Right ventricle myocardium inferior (tissue), 1 donor: Measurements from ENCODE around the gene CCDC27. TPM values are rescaled to one million over a fixed set of nuclear protein-coding genes. Genes with fewer than 3 reads are reported as not detected.
A peak's percentile ranks its signal among the peaks of the same experiment; 100 is the strongest.

Source experiments
- ATAC-seq: fragments of 200-7000 bp; cut with Tn5 transposase; one replicate; pipeline ENCODE4 v1.9.1; 2020; ENCODE audit warnings: mild to moderate bottlenecking, moderate library complexity
- DNase-seq: peaks from one replicate; pipeline ENCODE4 v3.0.0; 2021; ENCODE audit errors: missing footprints
- intact Hi-C: fragments of 100-400 bp; cut with DNase I; formaldehyde crosslinking; loops from one replicate; pipeline ENCODE4 v1.11.0; 2022
- total RNA-seq: library from RNA; stranded (reverse); fragmentation: NEBNext Ultra II Directional; extraction: Animal tissue kit (Norgen Biotek cat#: 25700); gene quantifications from one replicate; pipeline ENCODE4 v1.2.1, GENCODE V29; 2021
- donor health status: DM: no; HTN: yes; CAD: no; lungs with severe emphysema.

The CCDC27 gene
- total RNA-seq, 1 donor from 2014 or later: not detected

DNA sequence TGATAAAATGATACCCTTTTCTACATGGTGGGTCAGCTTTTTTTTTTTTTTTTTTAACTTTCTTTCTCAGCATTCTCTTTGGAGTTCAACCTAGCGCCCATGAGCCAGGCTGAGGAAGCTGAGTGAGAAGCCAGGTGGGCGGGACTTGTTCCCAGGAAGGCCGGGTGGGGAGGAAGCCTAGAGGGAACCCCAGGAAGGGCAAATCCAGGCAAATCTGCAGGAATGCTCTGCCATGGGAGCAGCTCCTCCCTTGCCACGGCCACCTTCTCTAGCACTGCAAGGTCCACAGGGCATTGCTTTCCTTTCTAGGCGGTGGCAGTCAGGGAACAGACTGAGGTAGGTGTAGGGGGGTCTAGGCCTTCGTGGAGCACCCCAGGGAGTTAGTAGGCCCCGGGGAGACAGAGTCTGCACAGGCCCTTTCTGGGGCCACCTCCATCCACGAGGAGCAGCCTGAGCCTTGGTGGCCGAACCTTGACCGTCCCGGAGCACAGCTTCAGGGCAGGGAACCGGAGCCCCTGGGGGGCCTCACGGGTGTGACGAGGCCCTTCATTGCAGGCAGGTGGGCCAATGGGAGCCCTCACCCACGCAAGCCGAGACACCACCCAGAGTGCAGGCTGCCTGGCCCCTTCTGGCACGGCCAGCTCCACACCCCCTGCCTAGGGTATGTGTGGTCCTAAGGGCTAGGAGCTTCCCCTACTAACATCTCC is 18.2 kb upstream of the CCDC27 start:
- ATAC-seq (no peak), DNase-seq (no peak)
- intact Hi-C loops: no loop called here

DNA sequence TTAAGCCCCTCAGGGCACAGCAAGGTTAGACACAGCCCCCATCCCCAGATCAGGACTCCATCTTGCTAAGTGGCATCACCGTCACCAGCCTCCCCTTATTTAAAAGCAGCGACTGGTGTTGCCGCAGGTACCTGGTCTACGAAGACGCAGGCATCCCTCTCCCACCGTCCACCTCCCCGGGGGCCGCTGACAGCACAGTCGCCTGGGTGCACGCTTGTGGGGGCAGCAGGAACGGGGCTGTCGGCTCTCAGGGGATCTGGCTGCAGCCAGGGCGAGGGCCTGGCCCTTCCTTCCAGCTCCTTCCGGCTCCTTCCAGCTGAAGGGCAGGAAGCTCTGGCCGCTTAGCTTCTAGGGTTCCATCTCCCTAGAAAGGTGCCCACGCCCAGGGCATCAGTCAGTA is 17.6 kb upstream of the CCDC27 start:
- intact Hi-C loops: no loop called here
- ATAC-seq: no peak
- DNase-seq: no peak

DNA sequence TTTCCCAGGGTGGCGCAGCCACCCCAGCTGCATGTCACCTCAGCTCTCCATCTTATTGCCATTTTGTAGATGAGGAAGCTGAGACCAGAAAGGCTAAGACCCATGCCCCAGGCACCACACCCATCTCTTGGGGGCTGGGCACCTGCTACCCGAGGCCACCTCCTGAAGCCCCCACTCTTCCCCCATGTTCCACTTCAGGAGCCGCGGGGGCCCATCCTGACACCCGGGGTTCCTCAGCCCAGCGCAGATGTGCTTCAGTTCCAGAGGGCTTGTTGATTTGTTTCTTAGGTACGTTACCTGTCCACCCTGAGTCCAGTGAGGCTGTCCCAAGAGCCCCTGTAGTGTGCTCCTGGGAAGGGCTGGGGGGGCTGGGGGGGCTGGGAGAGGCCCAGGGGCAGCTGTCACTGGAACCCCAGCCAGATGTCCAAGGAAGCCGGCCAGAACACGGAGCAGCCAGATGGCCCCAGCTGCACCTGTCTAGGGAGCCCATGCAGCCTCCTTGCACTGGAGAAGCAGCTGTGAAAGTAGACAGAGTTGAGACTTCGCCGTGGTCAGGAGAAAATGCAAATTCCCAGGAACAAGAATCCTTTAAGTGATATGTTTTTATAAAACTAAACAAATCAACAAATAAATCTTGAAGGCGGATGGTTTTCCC is 17.1 kb upstream of the CCDC27 start:
- DNase-seq (peak; percentile 9), ATAC-seq (no peak)
- intact Hi-C loops: no loop called here

DNA sequence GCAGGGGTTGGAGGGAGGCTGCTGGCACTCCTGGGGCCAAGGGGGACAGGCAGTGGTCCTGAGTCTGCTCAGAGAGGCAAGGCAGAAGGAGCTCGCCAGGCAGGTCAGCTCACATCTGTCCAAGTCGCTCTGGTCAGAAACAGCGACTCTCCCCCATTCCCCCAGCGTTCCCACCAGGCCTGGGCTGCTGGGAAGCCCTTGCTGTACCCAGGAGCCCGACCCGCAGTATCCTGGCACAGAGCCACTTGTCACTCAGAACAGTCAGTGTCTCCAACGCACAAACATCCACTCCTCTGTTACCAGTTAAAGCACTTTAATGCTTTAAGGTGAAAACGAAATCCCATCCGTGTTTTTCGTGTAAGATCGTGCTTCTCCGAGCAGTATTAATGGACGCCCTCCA is 16.6 kb upstream of the CCDC27 start:
- DNase-seq (peak; percentile 26), ATAC-seq (no peak)
- intact Hi-C loops: no loop called here

DNA sequence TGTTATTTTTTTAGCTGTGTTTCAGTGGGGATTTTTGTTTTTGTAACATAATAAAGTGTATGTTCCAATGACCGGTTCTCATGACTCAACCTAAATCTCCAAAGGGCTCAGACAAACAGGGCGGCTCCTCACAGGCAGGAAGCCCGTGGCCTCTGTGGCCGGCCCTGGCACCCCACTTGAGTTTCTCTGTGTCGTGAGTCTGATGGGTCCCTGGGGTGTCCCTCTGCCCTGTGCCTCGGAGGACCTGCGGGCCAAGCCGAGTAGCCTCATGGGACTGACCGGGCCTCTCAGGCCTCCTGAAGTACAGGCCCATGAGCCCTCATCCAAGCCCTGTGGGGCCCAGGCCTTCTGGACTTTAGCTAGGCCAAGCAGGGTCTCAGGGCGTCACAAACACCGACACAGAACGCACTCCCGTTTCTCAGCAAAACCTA is 16.1 kb upstream of the CCDC27 start:
- ATAC-seq (peak; percentile 41), DNase-seq (peak; percentile 60)
- intact Hi-C loops: no loop called here

DNA sequence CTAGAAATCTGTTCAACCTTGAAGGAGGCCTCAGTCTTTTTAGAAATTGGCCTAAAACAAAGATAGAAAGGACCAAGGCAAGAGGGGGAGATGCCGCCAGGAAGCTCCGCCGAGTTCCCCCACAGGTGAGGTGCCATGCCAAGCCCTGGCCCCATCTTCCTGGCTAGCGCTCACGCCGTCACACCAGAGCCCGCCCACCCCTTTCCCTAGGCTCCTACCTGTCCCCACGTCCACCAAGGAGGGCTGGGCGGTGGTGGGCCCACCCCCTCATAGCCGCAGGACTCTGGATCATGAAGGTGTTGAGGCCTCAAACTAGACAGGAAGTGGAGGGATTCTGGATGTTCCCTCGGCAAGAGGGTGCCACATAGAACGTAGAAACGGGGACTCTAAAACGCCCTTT is 15.5 kb upstream of the CCDC27 start:
- no peak for ATAC-seq

DNA sequence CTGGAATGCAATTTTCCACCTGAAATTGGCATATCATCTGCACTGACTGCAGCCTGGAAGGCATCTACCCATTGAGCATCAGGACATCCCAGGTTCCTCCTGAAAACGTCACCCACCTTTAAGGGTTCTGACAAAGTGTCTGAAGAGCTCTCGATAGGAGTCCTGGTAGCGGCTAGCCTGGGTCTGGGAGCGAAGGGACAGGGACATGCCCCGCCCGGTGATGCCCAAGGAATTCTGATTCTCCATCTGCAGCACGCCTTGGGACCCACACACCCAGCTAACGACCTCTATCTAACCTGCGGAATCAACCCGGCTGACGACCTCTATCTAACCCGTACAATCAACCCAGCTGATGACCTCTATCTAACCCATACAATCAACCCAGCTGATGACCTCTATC is 13.3 kb upstream of the CCDC27 start:
- DNase-seq: peak; percentile 58
- ATAC-seq: no peak
- intact Hi-C loops: no loop called here

More for the DNA sequence above, 15.5 kb upstream of the CCDC27 start:
- intact Hi-C loops: no loop called here
- DNase-seq: peak; percentile 62

DNA sequence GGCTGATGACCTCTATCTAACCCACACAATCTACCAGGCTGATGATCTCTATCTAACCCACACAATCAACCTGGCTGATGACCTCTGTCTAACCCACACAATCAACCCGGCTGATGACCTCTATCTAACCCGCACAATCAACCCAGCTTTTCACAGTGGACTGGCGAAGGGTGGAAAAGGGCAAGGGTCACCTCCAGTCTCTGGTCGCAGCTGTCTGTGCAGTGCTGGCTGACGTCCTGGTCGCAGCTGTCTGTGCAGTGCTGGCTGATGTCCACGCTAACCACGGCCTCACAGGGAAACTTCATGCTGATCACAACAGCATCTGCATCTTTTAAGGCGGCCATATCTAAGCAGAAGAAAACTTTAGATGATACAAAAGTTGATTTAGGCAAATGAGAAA is 12.2 kb upstream of the CCDC27 start:
- ATAC-seq (no peak), DNase-seq (no peak)
- intact Hi-C loops: no loop called here

DNA sequence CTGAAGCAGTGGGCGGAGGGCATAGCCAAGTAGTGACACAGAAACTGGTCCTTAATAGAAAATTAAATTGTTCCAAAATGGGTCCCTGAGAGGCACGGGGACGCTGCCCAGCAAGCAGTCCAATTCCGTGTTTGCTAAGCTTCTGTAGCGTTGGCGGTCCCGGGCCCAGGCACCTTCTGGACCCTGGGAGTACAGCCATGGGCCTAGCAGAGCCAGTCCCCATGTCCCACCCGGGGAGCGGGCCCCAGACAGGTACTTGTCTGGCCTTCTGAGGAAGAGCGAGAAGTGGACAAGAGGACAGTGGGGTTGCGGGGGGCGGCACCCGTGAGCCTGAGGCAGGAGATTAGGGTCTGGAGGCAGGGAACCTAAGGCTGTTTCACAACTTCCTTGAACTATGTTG is 11.5 kb upstream of the CCDC27 start:
- ATAC-seq (no peak), DNase-seq (no peak)
- intact Hi-C loops: no loop called here

DNA sequence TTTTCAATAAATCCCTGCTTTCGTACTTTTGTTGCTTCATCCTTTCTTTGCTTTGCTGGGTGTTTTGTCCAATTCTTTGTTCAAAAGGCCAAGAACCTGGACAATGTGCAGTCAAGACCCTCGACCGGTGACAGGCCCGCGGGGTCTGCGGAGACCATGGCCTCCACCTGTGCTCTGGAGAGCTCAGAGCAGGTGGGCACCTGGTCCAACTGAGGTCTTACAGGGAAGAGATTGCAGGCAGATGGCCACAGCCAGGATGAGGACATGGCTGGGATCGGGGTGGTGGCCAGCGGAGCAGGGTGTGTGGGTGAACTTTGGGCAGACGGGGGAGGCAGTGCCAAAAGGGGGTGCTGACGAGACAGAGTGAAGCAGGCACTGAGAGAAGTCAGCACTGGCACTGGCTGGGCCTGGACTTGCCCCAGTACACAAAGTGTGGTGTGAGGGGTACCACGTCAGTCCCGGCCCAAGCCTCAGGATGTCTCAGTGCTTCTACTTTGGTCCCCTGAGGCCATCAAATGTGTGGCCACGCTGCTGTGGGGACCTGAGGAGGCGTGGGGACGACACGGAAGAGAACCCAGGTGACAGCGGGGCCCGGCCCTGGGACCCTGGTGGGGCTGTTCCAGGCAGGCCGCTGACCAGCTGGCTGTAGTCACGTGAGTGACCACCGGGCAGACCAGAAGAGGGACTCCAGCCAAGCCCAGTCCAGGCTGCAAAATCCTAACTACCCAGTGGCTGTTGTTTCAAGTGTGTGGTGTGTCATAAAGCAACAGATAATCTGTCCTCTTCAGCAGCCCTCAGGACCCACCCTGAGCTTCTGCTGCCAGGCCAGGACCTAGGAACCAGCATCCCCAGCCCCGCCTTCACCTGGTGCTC is 10.4 kb upstream of the CCDC27 start:
- DNase-seq (no peak), ATAC-seq (no peak)
- intact Hi-C loops: no loop called here

DNA sequence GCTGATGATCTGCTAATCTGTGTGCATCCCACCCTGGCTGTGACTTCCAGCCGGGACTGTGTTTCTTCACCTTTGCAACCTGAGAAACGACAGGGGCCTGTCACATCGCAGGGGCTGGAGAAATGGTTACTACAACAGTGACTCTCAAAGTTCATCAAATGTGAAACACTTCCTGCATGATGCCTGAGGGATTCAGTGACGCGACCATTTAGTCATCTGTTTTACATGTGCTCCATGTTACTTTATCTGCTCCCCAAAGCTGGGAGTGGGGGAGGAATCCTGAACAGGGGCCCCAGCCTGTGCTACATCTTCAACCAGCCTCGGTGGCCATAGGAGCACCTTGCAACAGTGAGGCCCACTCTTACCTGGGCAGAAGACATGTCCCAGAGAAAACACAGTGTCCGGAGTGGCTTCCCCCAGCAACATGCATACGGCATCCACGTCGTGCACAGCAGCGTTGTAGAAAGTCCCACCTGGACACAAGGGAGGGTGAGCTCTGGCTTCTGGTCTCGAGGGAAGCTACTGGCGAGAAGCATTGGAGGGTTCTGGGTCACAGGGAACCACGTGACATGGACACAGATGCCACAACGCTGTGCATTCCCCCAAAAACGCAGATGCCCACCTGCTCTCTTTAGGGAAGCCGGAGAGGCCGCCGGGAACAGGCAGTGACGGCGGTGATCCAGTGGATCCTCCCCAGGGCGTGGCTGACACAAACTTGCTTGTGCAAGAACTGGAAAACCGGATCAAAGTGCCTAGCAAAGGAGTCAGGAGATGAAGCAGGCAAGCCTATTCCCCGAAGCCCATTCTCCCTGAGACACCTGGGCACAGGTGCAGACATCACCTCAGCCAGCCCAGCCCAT is 9.6 kb upstream of the CCDC27 start:
- intact Hi-C loops: no loop called here
- DNase-seq: no peak
- no peak for ATAC-seq

DNA sequence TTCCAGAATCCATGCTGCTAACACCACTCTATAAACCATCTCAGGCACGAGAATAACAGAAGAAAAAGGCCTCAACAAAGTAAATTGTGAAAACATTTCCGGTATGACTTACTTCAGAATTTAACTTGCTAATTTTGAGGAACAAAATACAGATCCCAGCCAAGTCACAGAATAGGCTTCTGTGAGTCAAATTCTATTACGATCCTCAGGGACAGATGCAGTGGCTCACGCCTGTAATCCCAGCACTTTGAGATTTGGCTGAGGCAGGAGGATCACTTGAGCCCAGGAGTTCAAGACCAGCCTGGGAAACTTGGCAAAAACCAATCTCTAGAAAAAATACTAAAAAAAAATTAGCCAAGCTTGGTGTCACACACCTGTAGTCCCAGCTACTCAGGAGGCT is 8.8 kb upstream of the CCDC27 start:
- intact Hi-C loops: no loop called here
- no peak for DNase-seq

DNA sequence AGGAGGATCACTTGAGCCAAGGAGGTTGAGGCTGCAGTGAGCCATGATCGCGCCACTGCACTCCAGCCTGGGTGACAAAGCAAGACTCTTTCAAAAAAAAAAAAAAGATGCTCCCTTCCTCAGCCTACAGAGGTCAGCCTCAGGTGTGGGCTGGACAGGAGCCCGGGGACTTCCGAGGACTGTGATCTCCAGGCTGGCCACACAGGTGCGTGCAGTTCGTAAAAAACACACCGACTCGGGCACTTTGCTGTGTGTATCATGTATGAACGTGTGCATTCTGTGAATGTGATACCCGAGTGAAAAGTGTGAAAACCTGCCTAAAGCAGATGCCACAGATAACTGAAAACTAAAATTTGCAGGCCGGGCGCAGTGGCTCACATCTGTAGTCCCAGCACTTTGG is 8.4 kb upstream of the CCDC27 start:
- intact Hi-C loops: no loop called here
- DNase-seq (no peak), ATAC-seq (no peak)

More for the DNA sequence above, 8.8 kb upstream of the CCDC27 start:
- no peak for ATAC-seq

DNA sequence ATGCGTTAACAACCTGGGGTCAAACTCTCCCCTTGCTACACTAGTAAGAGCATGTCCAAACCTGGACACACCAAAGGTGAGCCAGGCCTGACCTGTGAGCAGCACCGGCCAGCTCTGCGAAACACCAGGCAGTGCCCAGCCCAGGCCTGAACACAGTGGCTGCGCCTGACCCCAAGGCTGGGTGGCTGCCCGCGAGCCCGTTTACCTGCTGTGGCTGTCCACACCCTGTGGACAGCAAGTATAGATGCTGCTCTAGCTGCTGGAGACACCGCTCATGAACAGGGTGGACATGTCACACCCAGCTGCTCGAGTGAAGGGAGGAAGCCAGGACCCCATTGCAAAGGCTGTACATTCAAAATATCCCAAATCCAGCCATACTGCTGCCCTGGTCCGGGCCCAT is 7.6 kb upstream of the CCDC27 start:
- no peak for DNase-seq
- intact Hi-C loops: loop anchor here (5.0 kb wide), 1 partner anchor 53 kb away; the partner anchor contains the start of gene LRRC47
- no peak for ATAC-seq

DNA sequence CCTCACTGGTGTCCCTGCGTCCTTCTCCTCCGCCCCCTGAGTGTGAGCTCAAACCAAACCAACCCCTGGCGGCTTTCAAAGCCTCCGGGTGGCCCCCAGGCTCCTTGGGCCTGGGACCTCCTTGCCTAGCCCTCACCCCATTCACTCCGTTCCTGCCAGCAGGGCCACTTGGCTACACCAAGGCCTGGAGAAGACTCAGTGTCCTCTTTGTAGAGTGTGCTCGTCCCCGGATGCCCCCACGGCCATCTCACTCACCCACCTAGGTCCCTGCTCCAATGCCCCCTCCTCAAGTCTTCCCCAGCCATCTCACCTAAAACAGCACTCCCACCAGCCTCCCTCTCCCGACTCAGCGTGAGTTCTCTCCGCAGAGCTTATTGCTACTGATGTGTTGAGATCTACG is 7.2 kb upstream of the CCDC27 start:
- ATAC-seq (no peak), DNase-seq (no peak)
- intact Hi-C loops: loop anchor here (5.0 kb wide), 1 partner anchor 52 kb away; the partner anchor contains the start of gene LRRC47

DNA sequence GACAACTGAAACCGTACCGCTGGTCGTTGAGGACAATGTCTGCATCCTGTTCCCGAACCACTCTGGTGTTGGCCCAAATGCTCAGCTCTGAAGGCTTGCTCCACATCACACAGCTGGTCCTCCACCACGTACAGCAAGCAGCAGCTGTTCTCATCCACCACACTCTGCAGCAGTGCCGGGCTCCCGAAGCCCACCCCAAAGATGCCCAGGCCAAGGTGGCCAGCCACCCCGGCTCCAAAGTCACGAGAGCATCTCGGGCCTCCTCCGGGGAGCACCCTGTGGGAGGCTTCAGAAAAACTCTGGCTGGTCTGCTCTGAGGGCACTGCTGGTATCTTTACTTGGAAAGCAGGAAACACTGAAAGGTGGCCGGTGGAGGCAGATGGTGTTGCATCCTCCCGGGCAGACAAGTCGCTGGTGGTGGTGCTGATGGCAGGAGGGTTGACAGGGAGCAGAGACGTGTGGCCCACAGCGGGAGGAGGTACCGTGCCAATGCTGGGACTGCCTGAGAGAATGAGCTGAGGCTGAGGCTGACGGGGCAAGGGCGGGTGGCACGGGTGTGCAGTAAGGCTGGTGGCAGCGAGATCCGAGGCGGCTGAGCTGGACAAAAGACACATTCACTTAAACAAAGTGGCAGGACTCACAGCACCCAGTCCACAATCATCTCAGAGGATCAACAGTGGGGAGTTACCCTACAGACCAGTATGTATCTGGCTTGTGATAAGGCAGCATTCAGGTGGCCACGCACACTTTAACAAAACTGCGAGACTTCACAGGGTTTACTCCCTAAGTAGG is 6.5 kb upstream of the CCDC27 start:
- intact Hi-C loops: loop anchor here (5.0 kb wide), 1 partner anchor 52 kb away; the partner anchor contains the start of gene LRRC47
- ATAC-seq (no peak), DNase-seq (no peak)

DNA sequence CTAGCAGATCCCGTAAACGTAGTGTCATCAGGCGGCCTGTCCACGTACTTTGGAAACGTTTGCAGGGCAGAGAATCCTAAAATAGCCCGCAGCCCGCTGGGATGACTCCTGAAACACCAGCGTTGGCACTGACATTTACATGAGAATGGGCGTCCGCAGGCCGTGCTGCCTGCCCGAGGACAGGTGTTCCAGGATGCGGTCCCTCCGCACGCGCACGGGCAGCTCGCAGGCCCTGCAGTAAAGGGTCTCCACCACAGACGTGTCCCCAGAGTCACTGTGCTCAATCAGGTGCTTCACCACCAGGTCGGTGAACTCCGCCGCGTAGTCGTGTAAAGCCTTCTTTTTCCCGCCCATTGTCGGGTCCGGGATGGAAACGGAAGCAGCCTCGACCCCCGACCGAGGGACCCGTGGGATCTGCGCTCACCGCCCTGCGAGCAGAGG is 5.8 kb upstream of the CCDC27 start:
- DNase-seq: no peak

More for the DNA sequence above, 5.8 kb upstream of the CCDC27 start:
- ATAC-seq: peak; percentile 9
- intact Hi-C loops: loop anchor here (5.0 kb wide), 1 partner anchor 51 kb away; the partner anchor contains the start of gene LRRC47
